ENCODE measurements around the gene EMX2. TPM values are rescaled to one million over a fixed set of nuclear protein-coding genes. Genes with fewer than 3 reads are reported as not detected.

The EMX2 gene
- total and polyA plus RNA-seq, 12 donors: 0.11 to 0.72 (median 0.51) TPM; not detected in 7

DNA sequence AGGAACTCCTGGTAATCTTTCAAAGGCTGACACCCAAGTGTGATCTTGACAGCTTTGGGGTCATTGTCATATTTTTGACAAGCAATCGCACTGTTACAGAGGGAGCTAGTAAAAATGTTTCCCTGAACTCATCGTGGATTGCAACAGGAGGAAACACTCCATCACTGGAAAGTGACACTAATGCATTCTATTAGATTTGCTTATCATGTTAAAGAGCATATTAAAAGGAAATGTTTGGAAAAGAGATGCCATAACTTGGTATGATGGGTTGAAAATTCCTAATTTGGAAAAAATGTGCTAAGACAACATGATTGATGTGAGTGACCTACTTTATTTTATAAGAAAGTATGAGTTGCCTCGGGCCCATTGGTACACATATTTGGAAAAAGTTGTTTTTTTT, 22.7 kb upstream of the EMX2 start:
- H3K27ac ChIP-seq: no peak overlapping the region
- whole genome bisulfite sequencing, 4 donors: 23 to 32% (median 30%) methylated on average over 3 of the region's 3 CpGs
- TF ChIP-seq POLR2A (IDR thresholded peaks at IDR 0.05) (no peak), CTCF (IDR thresholded peaks at IDR 0.05) (no peak)
- H3K4me3 ChIP-seq: no peak overlapping the region
- H3K27me3 ChIP-seq: peaks cover 20% of the 10 kb centered on the region
- no peaks in the 10 kb centered on the region for H3K9me3 ChIP-seq (replicated peaks in 1 of 3)
- intact Hi-C loops (cut with DNase I): no loop called here
- DNase-seq: no peak
- H3K36me3 ChIP-seq (replicated peaks in 1 of 2): no peaks in the 10 kb centered on the region
- no peaks in the 10 kb centered on the region for H3K4me1 ChIP-seq (replicated peaks in 1 of 2)

- Histone ChIP-seq H3K4me3 (no peak overlapping the region), H3K36me3 (replicated peaks in 1 of 2) (no peaks in the 10 kb centered on the region), H3K27ac (no peak overlapping the region), H3K27me3 (peaks cover 58% of the 10 kb centered on the region), H3K4me1 (replicated peaks in 1 of 2) (peaks cover 0 to 14% of the 10 kb centered on the region in 2 donors), H3K9me3 (replicated peaks in 1 of 3) (no peaks in the 10 kb centered on the region)
- TF ChIP-seq CTCF (IDR thresholded peaks at IDR 0.05): no peak
- no peak for TF ChIP-seq POLR2A (IDR thresholded peaks at IDR 0.05)
- intact Hi-C loops (cut with DNase I): loop anchor here in 1 of 2 donors (10.0 kb wide), 1 partner anchor 714 kb away; no protein-coding TSS in a partner anchor
- 37 to 52% (median 48%) methylated on average over 4 of the region's 4 CpGs for WGBS, 4 donors
- DNase-seq: no peak
Observed at GRCh38 chr10:117530791-117531190, 11.8 kb upstream of the EMX2 start.

GRCh38 chr10:117531371-117532002, 11.1 kb upstream of the EMX2 start:
- DNase-seq: no peak

DNA sequence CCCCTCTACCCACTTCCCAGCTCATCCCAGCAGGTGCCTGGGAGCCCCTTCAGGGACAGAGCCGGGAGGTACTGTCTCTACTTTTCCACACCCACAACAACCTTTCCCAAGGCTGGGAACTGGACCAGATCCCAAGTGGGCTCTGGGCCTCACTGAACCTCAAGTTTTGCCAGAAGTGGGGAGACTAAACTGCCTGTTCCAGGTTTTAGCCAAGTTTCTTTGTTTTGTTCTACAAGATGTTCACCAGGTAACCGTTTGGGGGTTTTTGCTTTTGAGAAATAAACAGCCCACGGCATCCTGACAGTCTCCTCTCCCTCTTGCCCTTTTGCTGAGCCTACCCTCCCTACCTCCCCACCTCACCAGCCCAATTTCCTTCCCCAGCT, 10.6 kb upstream of the EMX2 start:
- no peak for TF ChIP-seq POLR2A (IDR thresholded peaks at IDR 0.05)
- no peak for TF ChIP-seq CTCF (IDR thresholded peaks at IDR 0.05)
- Histone ChIP-seq H3K4me3 (no peak overlapping the region), H3K36me3 (replicated peaks in 1 of 2) (no peaks in the 10 kb centered on the region), H3K4me1 (replicated peaks in 1 of 2) (peaks cover 0 to 14% of the 10 kb centered on the region in 2 donors), H3K9me3 (replicated peaks in 1 of 3) (no peaks in the 10 kb centered on the region), H3K27ac (no peak overlapping the region), H3K27me3 (peaks cover 68% of the 10 kb centered on the region)
- WGBS, 4 donors: 25 to 40% (median 35%) methylated on average over 3 of the region's 3 CpGs
- no peak for DNase-seq
- intact Hi-C loops (cut with DNase I): loop anchor here in 1 of 2 donors (10.0 kb wide), 1 partner anchor 713 kb away; no protein-coding TSS in a partner anchor

More at GRCh38 chr10:117531371-117532002, 11.1 kb upstream of the EMX2 start:
- H3K36me3 ChIP-seq (replicated peaks in 1 of 2): no peaks in the 10 kb centered on the region
- no peaks in the 10 kb centered on the region for H3K9me3 ChIP-seq (replicated peaks in 1 of 3)
- intact Hi-C loops (cut with DNase I): loop anchor here in 1 of 2 donors (10.0 kb wide), 1 partner anchor 713 kb away; no protein-coding TSS in a partner anchor
- TF ChIP-seq POLR2A (IDR thresholded peaks at IDR 0.05) (no peak), CTCF (IDR thresholded peaks at IDR 0.05) (no peak)
- peaks cover 0 to 14% of the 10 kb centered on the region in 2 donors for H3K4me1 ChIP-seq (replicated peaks in 1 of 2)
- H3K4me3 ChIP-seq: no peak overlapping the region
- WGBS, 4 donors: 30 to 43% (median 38%) methylated on average over 14 of the region's 14 CpGs
- H3K27ac ChIP-seq: no peak overlapping the region
- peaks cover 62% of the 10 kb centered on the region for H3K27me3 ChIP-seq

Data from adrenal gland (tissue), 12 donors.